SIG-M5 treated with dmso at 0.1 percent for 504 hours (cell line): Measurements from ENCODE around the gene CREB1.
"Not testable (repeated sequence)": the region's sequence is repeated elsewhere in the genome, so short reads cannot be mapped to it uniquely, and the experiment has no call there.

Experiments
- DNase-seq: peaks from one replicate; lab custom pipeline; 2025; ENCODE audit not compliant: unreplicated experiment; lab: John Stamatoyannopoulos, UW

Gene CREB1

GRCh38 chr2:207614824-207615223, 85.1 kb downstream of the CREB1 start:
- no peak for DNase-seq

DNA sequence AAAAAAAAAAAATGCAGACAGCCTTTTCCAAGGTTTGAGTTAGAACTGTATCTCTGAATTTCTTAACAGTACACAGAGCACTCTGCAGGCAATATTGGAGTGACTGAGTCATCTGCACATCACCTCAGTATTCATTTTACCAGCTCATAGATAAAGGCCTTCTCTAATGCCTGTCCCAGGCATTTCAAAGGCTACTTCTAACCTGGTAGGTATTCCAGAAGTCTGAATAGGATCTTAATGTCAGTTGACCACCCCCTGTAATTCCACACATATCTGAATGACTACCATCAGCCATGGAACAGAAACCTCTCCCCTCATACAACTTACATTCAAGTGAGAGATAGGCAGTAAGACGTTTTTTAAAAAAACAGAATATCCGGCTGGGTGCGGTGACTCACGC, 86.4 kb downstream of the CREB1 start:
- no peak for DNase-seq

GRCh38 chr2:207617011-207617671, 87.4 kb downstream of the CREB1 start:
- no peak for DNase-seq

DNA sequence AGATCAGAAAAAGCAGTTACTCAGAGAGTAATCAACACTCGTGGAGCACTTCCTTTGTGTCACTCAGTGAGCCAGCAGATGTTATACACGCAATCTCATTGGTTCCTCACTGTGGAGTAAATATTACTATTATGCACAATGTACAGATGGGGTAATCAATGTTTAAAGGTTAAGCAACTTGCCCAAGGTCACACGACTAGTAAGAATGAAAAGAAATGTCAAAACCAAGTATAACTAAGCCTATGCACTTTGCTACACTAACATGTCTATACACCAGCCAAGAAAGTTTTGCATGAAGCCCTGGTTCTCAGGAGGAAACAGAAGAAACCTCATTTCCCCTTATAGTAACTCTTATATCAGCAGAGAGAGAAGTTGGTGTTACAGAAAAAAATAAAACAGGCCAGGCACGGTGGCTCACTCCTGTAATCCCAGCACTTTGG, 90.0 kb downstream of the CREB1 start:
- DNase-seq, result peak; percentile 80

- DNase-seq, result no peak
Observed at GRCh38 chr2:207621501-207622039, 91.8 kb downstream of the CREB1 start.

DNA sequence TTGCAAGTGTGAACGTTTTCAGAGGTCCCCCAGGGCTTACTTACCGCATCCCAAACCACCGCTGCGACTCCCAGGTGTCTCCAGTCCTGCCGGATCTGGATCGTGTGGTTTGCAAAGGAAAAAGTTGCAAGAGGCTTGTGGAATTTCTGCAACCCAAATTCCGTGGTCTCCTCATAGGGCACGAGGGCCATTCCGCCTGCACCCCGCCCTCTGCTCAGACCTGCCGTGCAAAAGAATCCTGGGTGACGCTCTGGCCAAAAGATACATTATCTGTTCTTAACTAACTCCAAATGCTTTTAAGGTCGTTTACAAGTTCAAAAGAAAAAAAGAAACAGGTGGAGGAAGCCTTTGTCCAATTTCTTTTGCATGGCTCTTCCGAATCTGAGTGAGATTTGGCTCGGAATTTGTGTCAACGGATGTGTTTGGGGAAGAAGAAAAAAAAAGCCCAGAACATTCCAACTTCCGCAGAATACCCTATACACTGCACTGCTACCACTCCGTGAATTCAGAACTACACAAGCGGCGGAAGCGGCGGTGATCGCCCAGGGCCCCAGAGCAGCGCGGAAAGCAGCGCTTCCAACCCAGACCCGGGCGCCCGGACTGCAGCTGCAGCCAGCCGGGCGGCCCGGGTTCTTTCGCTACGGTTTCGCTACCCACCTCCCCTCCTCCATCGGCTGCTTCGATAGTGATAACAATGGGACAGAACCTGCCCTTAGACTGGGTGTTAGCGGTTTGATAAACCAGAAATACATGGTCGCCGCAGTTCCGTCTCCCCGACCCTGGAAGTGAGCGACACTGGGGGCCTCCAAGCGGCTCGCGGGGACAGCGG, 94.6 kb downstream of the CREB1 start:
- peak; percentile 82 for DNase-seq

DNA sequence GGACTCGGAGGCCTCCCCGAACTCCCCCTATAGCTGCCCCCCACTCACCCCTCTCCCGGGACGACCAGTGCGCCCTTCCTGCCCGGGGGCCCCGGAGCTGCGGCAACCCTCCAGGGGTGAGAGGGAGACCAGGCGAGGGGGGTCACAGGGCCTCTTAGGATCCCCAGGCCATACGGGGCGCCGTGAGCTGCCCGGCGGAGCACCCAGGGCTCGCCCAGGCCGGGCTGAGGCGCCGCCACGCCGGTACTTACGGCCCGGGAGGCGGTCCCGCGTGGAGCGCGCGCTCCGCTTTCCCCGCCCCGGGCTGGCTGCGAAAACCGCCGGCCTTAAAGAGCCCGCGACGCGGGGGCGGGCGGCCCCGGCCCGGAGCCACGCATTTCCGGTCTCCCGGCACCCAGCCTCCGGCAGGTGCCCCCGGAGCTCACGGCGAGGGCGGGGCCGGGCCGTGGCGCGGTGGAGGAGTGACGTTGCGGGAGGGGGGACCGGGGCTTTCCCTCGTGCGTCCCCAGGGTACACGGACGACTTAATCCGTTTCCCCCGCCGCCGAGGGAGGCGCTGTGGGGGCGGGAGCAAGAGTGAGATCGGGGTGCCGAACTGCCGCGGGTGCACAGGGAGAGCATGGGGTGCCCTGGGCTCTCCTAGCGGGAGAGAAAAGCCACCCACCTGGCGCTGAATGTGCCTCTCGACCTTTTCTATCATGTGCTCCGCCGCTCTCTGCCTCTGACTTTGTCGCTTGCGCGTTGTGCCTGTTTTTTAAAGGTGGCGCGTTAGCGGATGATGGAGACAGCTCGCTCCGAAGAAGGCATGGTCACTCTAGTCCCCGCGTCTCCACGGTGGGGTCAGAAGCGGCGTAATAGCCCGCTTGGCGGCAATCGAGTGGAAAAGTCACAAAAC, 95.5 kb downstream of the CREB1 start, which contains the start of gene METTL21A:
Gene METTL21A, minus strand, starts transcription at position 381 of the 894 bp plus-strand sequence. CDS start 1,019 bp downstream, outside the sequence.
- peak; percentile 92 for DNase-seq

- DNase-seq, result no peak
Observed at GRCh38 chr2:207629553-207629952, 99.8 kb downstream of the CREB1 start.

GRCh38 chr2:207630491-207630890, 100.7 kb downstream of the CREB1 start:
- no peak for DNase-seq

DNA sequence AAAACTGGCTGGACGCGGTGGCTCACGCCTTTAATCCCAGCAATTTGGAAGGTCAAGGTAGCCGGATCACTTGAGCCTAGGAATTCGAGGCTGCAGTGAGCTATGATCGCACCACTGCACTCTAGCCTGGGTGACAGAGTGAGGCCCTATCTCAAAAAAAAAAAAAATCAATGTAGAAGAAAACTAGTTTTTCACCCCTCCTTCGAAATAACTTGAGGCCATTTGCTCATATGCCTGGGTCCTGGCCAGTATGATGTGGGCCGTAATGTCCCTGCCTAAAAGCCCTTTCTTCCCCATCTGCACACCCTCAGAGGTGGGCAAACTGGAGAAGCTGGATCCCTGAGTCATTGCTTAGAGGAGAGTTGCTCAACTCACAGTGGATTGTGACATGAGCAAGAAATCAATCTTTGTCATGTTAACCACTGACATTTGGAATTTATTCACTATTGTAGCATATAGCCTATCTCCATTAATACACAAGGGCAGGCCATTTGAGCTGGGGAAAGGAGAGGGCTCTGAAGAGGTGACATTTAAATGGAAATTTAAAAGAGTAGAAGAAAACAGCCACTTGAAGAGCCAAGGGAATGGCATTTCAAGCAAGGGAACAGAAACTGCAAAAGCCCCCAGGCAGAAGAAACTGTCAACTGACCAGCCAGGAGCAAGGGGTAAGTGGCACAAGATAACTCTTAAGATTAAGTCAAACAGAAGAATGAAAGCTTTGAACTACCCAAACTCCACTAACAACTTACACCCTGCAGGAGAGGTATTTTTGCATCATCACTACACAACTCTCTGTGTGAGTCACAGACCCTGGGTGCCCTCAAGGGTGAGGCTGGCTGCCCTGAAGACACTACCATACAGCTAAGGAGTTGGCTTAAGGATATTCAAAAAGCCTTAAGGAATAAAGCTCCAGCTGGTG, 103.1 kb downstream of the CREB1 start:
- peak; percentile 97 for DNase-seq

GRCh38 chr2:207633686-207634085, 103.9 kb downstream of the CREB1 start:
- no peak for DNase-seq

- peak; percentile 15 for DNase-seq
Observed at GRCh38 chr2:207635468-207636200, 105.9 kb downstream of the CREB1 start.

DNA sequence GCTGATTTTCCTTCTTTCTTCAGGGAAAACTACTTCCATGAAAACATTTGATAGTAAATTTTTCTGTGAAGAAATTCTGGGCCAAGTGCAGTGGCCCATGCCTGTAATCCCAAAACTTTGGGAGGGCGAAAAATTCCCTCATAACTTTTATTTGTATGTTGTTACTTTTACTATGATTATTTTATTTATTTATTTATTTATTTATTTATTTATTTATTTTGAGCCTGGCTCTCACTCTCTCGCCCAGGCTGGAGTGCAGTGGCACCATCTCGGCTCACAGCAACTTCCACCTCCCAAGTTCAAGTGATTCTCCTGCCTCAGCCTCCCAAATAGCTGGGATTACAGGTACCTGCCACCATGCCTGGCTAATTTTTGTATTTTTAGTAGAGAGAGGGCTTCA, 109.5 kb downstream of the CREB1 start:
- not testable (repeated sequence) for DNase-seq

GRCh38 chr2:207640160-207640559, 110.4 kb downstream of the CREB1 start:
- no peak for DNase-seq

DNA sequence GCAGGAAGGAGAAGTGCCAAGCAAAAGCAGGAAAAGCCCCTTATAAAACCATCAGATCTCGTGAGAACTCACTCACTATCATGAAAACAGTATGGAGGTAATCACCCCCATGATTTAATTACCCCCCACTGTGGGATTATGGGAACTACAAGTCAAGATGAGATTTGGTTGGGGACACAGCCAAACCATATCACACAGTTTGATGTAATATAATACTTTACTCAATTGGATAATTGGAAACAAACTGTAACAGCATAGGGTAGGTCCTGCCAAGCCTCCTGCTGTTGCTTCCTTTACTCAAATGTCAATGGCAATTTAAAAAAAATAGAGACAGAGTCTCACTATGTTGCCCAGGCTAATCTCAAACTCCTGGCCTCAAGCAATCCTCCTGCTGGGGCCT, 110.9 kb downstream of the CREB1 start:
- DNase-seq, result no peak

DNA sequence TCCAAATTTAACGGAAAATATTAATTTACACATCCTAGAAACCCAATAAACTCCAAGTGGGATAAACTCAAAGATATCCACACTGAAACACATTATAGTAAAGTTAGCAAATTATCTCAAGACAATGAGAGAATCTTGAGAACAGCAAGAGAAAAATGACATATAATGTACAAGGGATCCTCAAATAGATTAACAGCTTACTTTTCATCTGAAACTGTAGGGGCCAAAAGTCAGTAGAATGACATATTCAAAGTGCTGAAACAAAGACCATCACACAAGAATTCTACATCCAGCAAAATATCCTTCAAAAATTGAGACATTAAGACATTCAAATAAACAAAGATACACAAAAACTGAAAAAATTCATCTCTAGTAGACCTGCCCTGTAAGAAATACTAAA, 114.1 kb downstream of the CREB1 start:
- DNase-seq, result no peak

GRCh38 chr2:207646582-207646981, 116.8 kb downstream of the CREB1 start:
- not testable (repeated sequence) for DNase-seq
